NB4 (cell line): ENCODE data around the gene MNAT1.

ENCODE experiments used
- DNase-seq: peaks from one replicate; pipeline ENCODE4 v3.0.0; 2010; ENCODE audit warnings: low read depth
- H3K4me3 ChIP-seq: one replicate; pipeline ENCODE4 v1.5.1; 2011; ENCODE audit warnings: mild to moderate bottlenecking, low read depth, low read length, moderate library complexity
- CTCF ChIP-seq: IDR thresholded peaks from one replicate; pipeline ENCODE4 v1.5.1; 2012; ENCODE audit warnings: low read depth, low read length
- MAX ChIP-seq: IDR thresholded peaks from 2 replicates; pipeline ENCODE4 v1.6.1; 2011; ENCODE audit warnings: low read depth, low read length
- MYC ChIP-seq: IDR thresholded peaks from 2 replicates; pipeline ENCODE4 v1.6.1; 2011; ENCODE audit warnings: low read depth, low read length
- POLR2A ChIP-seq: IDR thresholded peaks from 2 replicates; pipeline ENCODE4 v1.6.1; 2011; ENCODE audit warnings: mild to moderate bottlenecking; ENCODE audit not compliant: insufficient read length; ENCODE audit errors: extremely low read depth

MNAT1 gene

GRCh38 chr14:61019537-61019936, 285.0 kb downstream of the MNAT1 start:
- no peak for DNase-seq
- TF ChIP-seq MYC (no peak), POLR2A (no peak), CTCF (no peak), MAX (no peak)

More at GRCh38 chr14:61019537-61019936, 285.0 kb downstream of the MNAT1 start:
- H3K4me3 ChIP-seq, result no peak overlapping the region
